Osteoblast (primary cell): ENCODE data around the gene OPCML. TPM values are rescaled to one million over a fixed set of nuclear protein-coding genes. Genes with fewer than 3 reads are reported as not detected.

Experiments used
- DNase-seq: peaks from one replicate; pipeline ENCODE4 v3.0.0; 2011; ENCODE audit warnings: low spot score, mixed read lengths; ENCODE audit not compliant: insufficient read length; ENCODE audit errors: missing footprints
- H2AFZ ChIP-seq: 2 replicates; pipeline ENCODE4 v1.6.0; 2011; ENCODE audit warnings: mild to moderate bottlenecking, low read length
- H3K27ac ChIP-seq: 2 replicates; pipeline ENCODE4 v1.5.1; 2011; ENCODE audit warnings: mild to moderate bottlenecking, low read depth, low read length, moderate library complexity
- H3K27me3 ChIP-seq: 2 replicates; pipeline ENCODE4 v1.6.0; 2012; ENCODE audit warnings: mild to moderate bottlenecking, control low read depth, inconsistent platforms, low read length, moderate library complexity; ENCODE audit not compliant: insufficient read depth
- H3K36me3 ChIP-seq: 2 replicates; pipeline ENCODE4 v1.5.1; 2011; ENCODE audit warnings: mild to moderate bottlenecking, low read length, control low read depth, moderate library complexity; ENCODE audit not compliant: insufficient read depth
- H3K4me1 ChIP-seq: 2 replicates; pipeline ENCODE4 v1.5.1; 2011; ENCODE audit warnings: mild to moderate bottlenecking, low read length, control low read depth, moderate library complexity; ENCODE audit not compliant: insufficient read depth
- H3K4me2 ChIP-seq: 2 replicates; pipeline ENCODE4 v1.6.0; 2011; ENCODE audit warnings: mild to moderate bottlenecking, low read length; ENCODE audit not compliant: insufficient read depth
- H3K4me3 ChIP-seq: fragments of 200-600 bp; sonication (generic); 3 replicates; pipeline ENCODE4 v1.5.1; 2012; ENCODE audit warnings: mild to moderate bottlenecking, low read length, inconsistent platforms; ENCODE audit not compliant: insufficient read depth
- H3K79me2 ChIP-seq: 2 replicates; pipeline ENCODE4 v1.6.0; 2012; ENCODE audit warnings: mild to moderate bottlenecking, low read length, control low read depth, inconsistent platforms; ENCODE audit not compliant: insufficient read depth
- H3K9me3 ChIP-seq: 2 replicates; pipeline ENCODE4 v1.5.1; 2011; ENCODE audit warnings: low read depth, low read length, control low read depth
- H4K20me1 ChIP-seq: 2 replicates; pipeline ENCODE4 v1.6.0; 2012; ENCODE audit warnings: mild to moderate bottlenecking, low read length, control low read depth; ENCODE audit not compliant: insufficient read depth
- total RNA-seq: library from RNA; depleted of rRNA; stranded (reverse); fragments of >200 nt; gene quantifications from 2 replicates; pipeline ENCODE4 v1.2.3, GENCODE V29; 2012
- TF ChIP-seq, protein P1 (sequence below): IDR thresholded peaks from 2 replicates; pipeline ENCODE4 v1.5.1; 2011; ENCODE audit warnings: mild to moderate bottlenecking, low read depth, low read length, moderate library complexity; ENCODE audit errors: extremely low read depth

OPCML gene
- total RNA-seq, 1 donor, result 0.36 TPM

DNA sequence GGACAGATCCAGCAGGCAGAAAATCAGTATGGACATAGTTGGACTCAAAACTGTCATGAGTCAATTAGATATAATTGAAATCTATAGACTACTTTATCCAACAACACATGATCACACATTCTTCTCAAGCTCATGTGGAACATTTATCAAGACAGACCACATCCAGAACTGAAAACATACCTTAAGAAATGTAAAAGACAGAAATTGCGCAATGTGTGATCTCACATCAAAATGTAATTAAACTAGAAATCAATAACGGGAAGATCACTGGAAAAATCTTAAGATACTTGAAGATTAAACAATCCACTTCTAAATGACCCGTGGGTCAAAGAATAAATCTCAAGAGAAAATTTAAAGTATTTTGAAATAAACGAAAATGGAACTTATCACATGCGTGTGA is 435.3 kb downstream of the OPCML start:
- Histone ChIP-seq H2AFZ (no peak overlapping the region), H3K4me3 (no peak overlapping the region), H3K27ac (no peak overlapping the region), H3K4me1 (no peaks in the 10 kb centered on the region), H3K4me2 (no peak overlapping the region), H4K20me1 (no peaks in the 10 kb centered on the region), H3K27me3 (no peaks in the 10 kb centered on the region), H3K9me3 (no peaks in the 10 kb centered on the region), H3K36me3 (no peaks in the 10 kb centered on the region), H3K79me2 (no peaks in the 10 kb centered on the region)
- DNase-seq, result no peak
- TF ChIP-seq, protein P1, sequence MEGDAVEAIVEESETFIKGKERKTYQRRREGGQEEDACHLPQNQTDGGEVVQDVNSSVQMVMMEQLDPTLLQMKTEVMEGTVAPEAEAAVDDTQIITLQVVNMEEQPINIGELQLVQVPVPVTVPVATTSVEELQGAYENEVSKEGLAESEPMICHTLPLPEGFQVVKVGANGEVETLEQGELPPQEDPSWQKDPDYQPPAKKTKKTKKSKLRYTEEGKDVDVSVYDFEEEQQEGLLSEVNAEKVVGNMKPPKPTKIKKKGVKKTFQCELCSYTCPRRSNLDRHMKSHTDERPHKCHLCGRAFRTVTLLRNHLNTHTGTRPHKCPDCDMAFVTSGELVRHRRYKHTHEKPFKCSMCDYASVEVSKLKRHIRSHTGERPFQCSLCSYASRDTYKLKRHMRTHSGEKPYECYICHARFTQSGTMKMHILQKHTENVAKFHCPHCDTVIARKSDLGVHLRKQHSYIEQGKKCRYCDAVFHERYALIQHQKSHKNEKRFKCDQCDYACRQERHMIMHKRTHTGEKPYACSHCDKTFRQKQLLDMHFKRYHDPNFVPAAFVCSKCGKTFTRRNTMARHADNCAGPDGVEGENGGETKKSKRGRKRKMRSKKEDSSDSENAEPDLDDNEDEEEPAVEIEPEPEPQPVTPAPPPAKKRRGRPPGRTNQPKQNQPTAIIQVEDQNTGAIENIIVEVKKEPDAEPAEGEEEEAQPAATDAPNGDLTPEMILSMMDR, result no peak

DNA sequence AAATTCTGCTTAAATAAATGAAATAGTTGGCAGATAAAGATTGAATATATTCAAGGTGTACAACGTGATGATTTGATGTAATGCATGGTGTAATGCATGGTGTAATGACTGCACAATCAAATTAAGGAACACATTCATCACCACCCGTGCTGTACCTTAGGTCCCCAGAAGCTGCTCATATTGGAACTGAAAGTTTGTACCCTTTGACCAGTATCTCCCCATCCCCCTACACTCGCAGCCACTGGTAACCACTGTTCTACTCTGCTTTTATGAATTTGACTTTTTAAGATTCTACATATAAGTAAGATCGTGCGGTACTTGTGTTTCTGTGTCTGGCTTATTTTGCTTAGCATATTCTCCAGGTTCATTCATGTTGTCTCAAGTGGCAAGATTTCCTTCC is 445.8 kb downstream of the OPCML start:
- H3K27ac ChIP-seq, result no peak overlapping the region
- H3K4me1 ChIP-seq, result no peaks in the 10 kb centered on the region
- H3K36me3 ChIP-seq, result no peaks in the 10 kb centered on the region
- no peaks in the 10 kb centered on the region for H4K20me1 ChIP-seq
- no peak overlapping the region for H2AFZ ChIP-seq
- H3K4me3 ChIP-seq, result no peak overlapping the region
- no peaks in the 10 kb centered on the region for H3K9me3 ChIP-seq
- no peak for DNase-seq
- H3K27me3 ChIP-seq, result peaks cover 7% of the 10 kb centered on the region
- H3K79me2 ChIP-seq, result no peaks in the 10 kb centered on the region
- TF ChIP-seq, protein P1, result no peak
- H3K4me2 ChIP-seq, result no peak overlapping the region

DNA sequence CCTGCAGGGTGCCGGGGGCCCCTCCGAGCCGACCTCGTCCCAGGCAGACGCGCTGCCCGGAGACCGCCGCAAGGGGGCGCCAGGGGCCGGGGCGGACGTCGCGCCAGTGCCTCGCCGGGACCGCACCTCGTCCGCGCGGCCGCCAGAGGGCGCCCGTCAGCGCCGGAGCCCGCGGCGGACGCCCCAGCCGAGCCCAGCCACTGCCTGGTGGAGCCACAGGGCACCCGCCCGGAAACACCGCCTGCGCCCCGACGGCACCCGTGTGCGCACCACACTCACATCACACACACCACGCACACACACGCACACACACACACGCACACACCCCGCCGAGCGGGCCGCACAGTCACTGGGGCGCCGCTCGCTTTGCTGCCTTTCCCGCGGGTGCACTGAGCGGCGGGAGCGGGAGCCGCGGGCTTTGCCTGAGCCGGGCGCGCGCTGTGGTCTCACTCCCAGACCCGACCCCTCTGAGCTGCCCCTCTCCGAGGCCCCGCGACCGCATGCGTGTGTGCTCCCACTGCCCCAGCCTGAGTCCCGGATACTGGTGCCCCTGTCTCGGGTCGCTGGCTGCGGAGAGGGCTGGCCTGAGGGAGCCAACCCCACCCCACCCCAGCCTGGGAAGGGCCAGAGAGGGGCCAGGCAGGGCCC is 449.3 kb downstream of the OPCML start:
- Histone ChIP-seq H3K36me3 (no peaks in the 10 kb centered on the region), H3K4me2 (peak overlapping the region; percentile 72), H3K27me3 (peaks cover 22% of the 10 kb centered on the region), H3K4me3 (peak overlapping the region; percentile 61), H4K20me1 (no peaks in the 10 kb centered on the region), H3K79me2 (no peaks in the 10 kb centered on the region), H3K27ac (no peak overlapping the region), H3K4me1 (no peaks in the 10 kb centered on the region), H3K9me3 (no peaks in the 10 kb centered on the region), H2AFZ (peak overlapping the region; percentile 74)
- DNase-seq, result peak; percentile 99
- TF ChIP-seq, protein P1, result peak; percentile 53

DNA sequence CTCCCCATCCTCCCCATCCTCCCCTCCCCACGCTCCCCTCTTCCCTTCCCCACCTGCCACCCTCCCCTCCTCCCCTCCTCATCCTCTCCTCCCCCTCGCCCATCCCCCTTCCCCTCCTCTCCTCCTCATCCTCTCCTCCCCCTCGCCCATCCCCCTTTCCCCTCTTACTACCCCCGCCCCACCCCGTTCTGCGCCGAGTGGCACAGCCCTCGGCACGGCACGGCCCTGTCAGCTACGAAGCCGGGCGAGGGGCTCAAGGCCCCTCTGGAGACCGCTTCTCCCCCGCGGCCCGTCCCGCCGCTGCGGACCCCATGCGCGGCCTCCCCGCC is 449.9 kb downstream of the OPCML start:
- H3K4me1 ChIP-seq, result no peaks in the 10 kb centered on the region
- H3K27me3 ChIP-seq, result peaks cover 22% of the 10 kb centered on the region
- TF ChIP-seq, protein P1, result no peak
- no peaks in the 10 kb centered on the region for H3K79me2 ChIP-seq
- H3K4me2 ChIP-seq, result no peak overlapping the region
- H4K20me1 ChIP-seq, result no peaks in the 10 kb centered on the region
- H2AFZ ChIP-seq, result no peak overlapping the region
- no peaks in the 10 kb centered on the region for H3K36me3 ChIP-seq
- H3K27ac ChIP-seq, result no peak overlapping the region
- no peak for DNase-seq
- H3K4me3 ChIP-seq, result no peak overlapping the region
- H3K9me3 ChIP-seq, result no peaks in the 10 kb centered on the region
